ENCODE measurements around the gene HLA-E. TPM values are rescaled to one million over a fixed set of nuclear protein-coding genes. Genes with fewer than 3 reads are reported as not detected.

The HLA-E gene
- polyA plus RNA-seq, 3 donors = 870 to 944 (median 893) TPM

GRCh38 chr6:30500421-30501355, 11.4 kb downstream of the HLA-E start:
- H3K27me3 Mint-ChIP-seq (ENCODE audit: low read depth in 3 of 3) = peaks cover 0 to 2% (median 0%) of the 10 kb centered on the region in 3 donors
- Histone ChIP-seq H4K20me1 (ENCODE audit: insufficient read depth, low read length) (peaks cover 7% of the 10 kb centered on the region), H3K4me1 (ENCODE audit: control insufficient read depth in 1 of 2, insufficient read depth in 2 of 2, low read length in 2 of 2) (peaks cover 46 to 64% of the 10 kb centered on the region in 2 donors), H3K9me3 (replicated peaks in 1 of 2; ENCODE audit: control insufficient read depth in 1 of 2, insufficient read depth in 1 of 2, low read length in 2 of 2) (no peaks in the 10 kb centered on the region), H3K4me2 (replicated peaks; ENCODE audit: extremely low read depth, low read length, poor library complexity, severe bottlenecking) (peak overlapping the region; percentile 23), H3K9ac (ENCODE audit: insufficient read depth, low read length, poor library complexity, severe bottlenecking) (no peak overlapping the region), H3K27ac (ENCODE audit: low read depth in 1 of 2, low read length in 2 of 2) (peak overlapping the region; percentile 0 to 40), H3K4me3 (replicated peaks in 1 of 3; ENCODE audit: low read depth in 2 of 3, low read length in 3 of 3) (peak overlapping the region in 1 of 3 experiments; percentile 37), H3K36me3 (replicated peaks in 1 of 2; ENCODE audit: control insufficient read depth in 1 of 2, insufficient read depth in 2 of 2, low read length in 2 of 2) (no peaks in the 10 kb centered on the region), H3K27me3 (ENCODE audit: control insufficient read depth in 2 of 2, insufficient read depth in 2 of 2, low read length in 2 of 2) (no peaks in the 10 kb centered on the region), H3K79me2 (ENCODE audit: insufficient read depth, low read length) (no peaks in the 10 kb centered on the region), H2AFZ (ENCODE audit: insufficient read depth, low read depth, low read length, poor library complexity, severe bottlenecking) (peak overlapping the region; percentile 60)
- H3K4me3 Mint-ChIP-seq = peak overlapping the region; percentile 41 to 49
- H3K9me3 Mint-ChIP-seq = peaks cover 0 to 2% (median 0%) of the 10 kb centered on the region in 7 donors
- intact Hi-C loops (cut with micrococcal nuclease) = no loop called here
- H3K36me3 Mint-ChIP-seq = no peaks in the 10 kb centered on the region
- DNase-seq = peak in 1 of 3 donors; percentile 37
- WGBS (ENCODE audit: insufficient coverage) = 41% methylated on average over 7 of the region's 10 CpGs
- peak overlapping the region in 6 of 7 donors; percentile 10 to 78 (median 56) for H3K27ac Mint-ChIP-seq
- H3K4me1 Mint-ChIP-seq = peaks cover 47% of the 10 kb centered on the region
- no peak for TF ChIP-seq CTCF (IDR thresholded peaks at IDR 0.05)

- Mint-ChIP-seq H3K27ac (peak overlapping the region; percentile 92 to 97 (median 94)), H3K9me3 (peaks cover 0 to 2% (median 0%) of the 10 kb centered on the region in 7 donors), H3K4me3 (peak overlapping the region; percentile 58 to 82), H3K36me3 (no peaks in the 10 kb centered on the region), H3K27me3 (ENCODE audit: low read depth in 3 of 3) (peaks cover 0 to 3% (median 0%) of the 10 kb centered on the region in 3 donors), H3K4me1 (peaks cover 60% of the 10 kb centered on the region)
- H3K4me3 ChIP-seq (replicated peaks in 1 of 3; ENCODE audit: low read depth in 2 of 3, low read length in 3 of 3) = peak overlapping the region in 2 of 3 experiments; percentile 37 to 58
- no peaks in the 10 kb centered on the region for H3K36me3 ChIP-seq (replicated peaks in 1 of 2; ENCODE audit: control insufficient read depth in 1 of 2, insufficient read depth in 2 of 2, low read length in 2 of 2)
- H3K4me1 ChIP-seq (ENCODE audit: control insufficient read depth in 1 of 2, insufficient read depth in 2 of 2, low read length in 2 of 2) = peaks cover 59 to 76% of the 10 kb centered on the region in 2 donors
- WGBS (ENCODE audit: insufficient coverage) = 100% methylated on average over 1 of the region's 5 CpGs
- peak overlapping the region; percentile 67 to 72 for H3K27ac ChIP-seq (ENCODE audit: low read depth in 1 of 2, low read length in 2 of 2)
- no peaks in the 10 kb centered on the region for H3K9me3 ChIP-seq (replicated peaks in 1 of 2; ENCODE audit: control insufficient read depth in 1 of 2, insufficient read depth in 1 of 2, low read length in 2 of 2)
- intact Hi-C loops (cut with micrococcal nuclease) = no loop called here
- peak in 2 of 3 donors; percentile 54 to 59 for DNase-seq
- no peaks in the 10 kb centered on the region for H3K79me2 ChIP-seq (ENCODE audit: insufficient read depth, low read length)
- no peak overlapping the region for H2AFZ ChIP-seq (ENCODE audit: insufficient read depth, low read depth, low read length, poor library complexity, severe bottlenecking)
- H4K20me1 ChIP-seq (ENCODE audit: insufficient read depth, low read length) = no peaks in the 10 kb centered on the region
- no peaks in the 10 kb centered on the region for H3K27me3 ChIP-seq (ENCODE audit: control insufficient read depth in 2 of 2, insufficient read depth in 2 of 2, low read length in 2 of 2)
- H3K4me2 ChIP-seq (replicated peaks; ENCODE audit: extremely low read depth, low read length, poor library complexity, severe bottlenecking) = peak overlapping the region; percentile 69
- no peak for TF ChIP-seq CTCF (IDR thresholded peaks at IDR 0.05)
- no peak overlapping the region for H3K9ac ChIP-seq (ENCODE audit: insufficient read depth, low read length, poor library complexity, severe bottlenecking)
Observed at GRCh38 chr6:30507849-30508827, 18.8 kb downstream of the HLA-E start.

All from CD14-positive monocyte (primary cell).